ENCODE measurements around the gene PCNX2.

The PCNX2 gene

GRCh38 chr1:233057836-233058235, 237.7 kb downstream of the PCNX2 start:
- Mint-ChIP-seq H3K36me3 (ENCODE audit: low read depth) (peaks cover 18% of the 10 kb centered on the region), H3K4me1 (ENCODE audit: low read depth) (no peaks in the 10 kb centered on the region), H3K4me3 (no peak overlapping the region), H3K9me3 (no peaks in the 10 kb centered on the region), H3K27ac (no peak overlapping the region), H3K27me3 (no peaks in the 10 kb centered on the region)

GRCh38 chr1:233055879-233056641, 239.5 kb downstream of the PCNX2 start:
- peaks cover 32% of the 10 kb centered on the region for H3K36me3 Mint-ChIP-seq (ENCODE audit: low read depth)
- H3K27ac Mint-ChIP-seq, result no peak overlapping the region

GRCh38 chr1:233045588-233045987, 249.9 kb downstream of the PCNX2 start:
- Mint-ChIP-seq H3K4me1 (ENCODE audit: low read depth) (no peaks in the 10 kb centered on the region), H3K27me3 (no peaks in the 10 kb centered on the region), H3K36me3 (ENCODE audit: low read depth) (peaks cover 52% of the 10 kb centered on the region), H3K9me3 (peaks cover 16% of the 10 kb centered on the region), H3K27ac (no peak overlapping the region), H3K4me3 (no peak overlapping the region)

More at GRCh38 chr1:233055879-233056641, 239.5 kb downstream of the PCNX2 start:
- no peaks in the 10 kb centered on the region for H3K27me3 Mint-ChIP-seq
- no peak overlapping the region for H3K4me3 Mint-ChIP-seq
- H3K4me1 Mint-ChIP-seq (ENCODE audit: low read depth), result no peaks in the 10 kb centered on the region
- H3K9me3 Mint-ChIP-seq, result no peaks in the 10 kb centered on the region

GRCh38 chr1:233042834-233043233, 252.7 kb downstream of the PCNX2 start:
- Mint-ChIP-seq H3K9me3 (peaks cover 11% of the 10 kb centered on the region), H3K27me3 (no peaks in the 10 kb centered on the region), H3K4me1 (ENCODE audit: low read depth) (no peaks in the 10 kb centered on the region), H3K4me3 (no peak overlapping the region), H3K36me3 (ENCODE audit: low read depth) (peaks cover 30% of the 10 kb centered on the region), H3K27ac (no peak overlapping the region)

GRCh38 chr1:233040494-233040893, 255.0 kb downstream of the PCNX2 start:
- Mint-ChIP-seq H3K27me3 (no peaks in the 10 kb centered on the region), H3K27ac (no peak overlapping the region), H3K4me3 (no peak overlapping the region), H3K9me3 (peaks cover 6% of the 10 kb centered on the region), H3K4me1 (ENCODE audit: low read depth) (no peaks in the 10 kb centered on the region), H3K36me3 (ENCODE audit: low read depth) (peaks cover 18% of the 10 kb centered on the region)

- H3K9me3 Mint-ChIP-seq, result peaks cover 11% of the 10 kb centered on the region
- H3K4me3 Mint-ChIP-seq, result no peak overlapping the region
- H3K27ac Mint-ChIP-seq, result no peak overlapping the region
- no peaks in the 10 kb centered on the region for H3K27me3 Mint-ChIP-seq
- no peaks in the 10 kb centered on the region for H3K4me1 Mint-ChIP-seq (ENCODE audit: low read depth)
- peaks cover 17% of the 10 kb centered on the region for H3K36me3 Mint-ChIP-seq (ENCODE audit: low read depth)
Measured at GRCh38 chr1:233038581-233038980, 256.9 kb downstream of the PCNX2 start.

- Mint-ChIP-seq H3K27ac (no peak overlapping the region), H3K4me1 (ENCODE audit: low read depth) (peaks cover 4% of the 10 kb centered on the region), H3K27me3 (no peaks in the 10 kb centered on the region), H3K36me3 (ENCODE audit: low read depth) (peaks cover 20% of the 10 kb centered on the region), H3K9me3 (peaks cover 11% of the 10 kb centered on the region), H3K4me3 (no peak overlapping the region)
Measured at GRCh38 chr1:233037843-233038242, 257.7 kb downstream of the PCNX2 start.

- peaks cover 5% of the 10 kb centered on the region for H3K9me3 Mint-ChIP-seq
- H3K4me3 Mint-ChIP-seq, result no peak overlapping the region
- peaks cover 15% of the 10 kb centered on the region for H3K36me3 Mint-ChIP-seq (ENCODE audit: low read depth)
- H3K4me1 Mint-ChIP-seq (ENCODE audit: low read depth), result peaks cover 9% of the 10 kb centered on the region
- H3K27ac Mint-ChIP-seq, result no peak overlapping the region
- H3K27me3 Mint-ChIP-seq, result no peaks in the 10 kb centered on the region
Measured at GRCh38 chr1:233034836-233035235, 260.7 kb downstream of the PCNX2 start.

- H3K27me3 Mint-ChIP-seq, result no peaks in the 10 kb centered on the region
- H3K4me1 Mint-ChIP-seq (ENCODE audit: low read depth), result peaks cover 9% of the 10 kb centered on the region
- H3K27ac Mint-ChIP-seq, result no peak overlapping the region
- H3K36me3 Mint-ChIP-seq (ENCODE audit: low read depth), result peaks cover 15% of the 10 kb centered on the region
- H3K9me3 Mint-ChIP-seq, result peaks cover 5% of the 10 kb centered on the region
- no peak overlapping the region for H3K4me3 Mint-ChIP-seq
Measured at GRCh38 chr1:233033361-233033760, 262.2 kb downstream of the PCNX2 start.

GRCh38 chr1:233032916-233033315, 262.6 kb downstream of the PCNX2 start:
- Mint-ChIP-seq H3K4me3 (no peak overlapping the region), H3K36me3 (ENCODE audit: low read depth) (peaks cover 15% of the 10 kb centered on the region), H3K27me3 (no peaks in the 10 kb centered on the region), H3K9me3 (peaks cover 5% of the 10 kb centered on the region), H3K27ac (no peak overlapping the region), H3K4me1 (ENCODE audit: low read depth) (peaks cover 9% of the 10 kb centered on the region)

GRCh38 chr1:233031521-233031920, 264.0 kb downstream of the PCNX2 start:
- Mint-ChIP-seq H3K27me3 (no peaks in the 10 kb centered on the region), H3K4me1 (ENCODE audit: low read depth) (peaks cover 9% of the 10 kb centered on the region), H3K9me3 (peaks cover 5% of the 10 kb centered on the region), H3K36me3 (ENCODE audit: low read depth) (peaks cover 15% of the 10 kb centered on the region), H3K27ac (no peak overlapping the region), H3K4me3 (no peak overlapping the region)

- Mint-ChIP-seq H3K9me3 (no peaks in the 10 kb centered on the region), H3K27ac (no peak overlapping the region), H3K4me1 (ENCODE audit: low read depth) (no peaks in the 10 kb centered on the region), H3K27me3 (no peaks in the 10 kb centered on the region), H3K36me3 (ENCODE audit: low read depth) (peaks cover 9% of the 10 kb centered on the region), H3K4me3 (no peak overlapping the region)
Measured at GRCh38 chr1:233027046-233027445, 268.5 kb downstream of the PCNX2 start.

- peaks cover 10% of the 10 kb centered on the region for H3K36me3 Mint-ChIP-seq (ENCODE audit: low read depth)
- no peaks in the 10 kb centered on the region for H3K9me3 Mint-ChIP-seq
- H3K27ac Mint-ChIP-seq, result no peak overlapping the region
- H3K27me3 Mint-ChIP-seq, result no peaks in the 10 kb centered on the region
- H3K4me3 Mint-ChIP-seq, result no peak overlapping the region
- no peaks in the 10 kb centered on the region for H3K4me1 Mint-ChIP-seq (ENCODE audit: low read depth)
Measured at GRCh38 chr1:233025567-233025966, 270.0 kb downstream of the PCNX2 start.

- no peak overlapping the region for H3K27ac Mint-ChIP-seq
- no peaks in the 10 kb centered on the region for H3K4me1 Mint-ChIP-seq (ENCODE audit: low read depth)
- H3K4me3 Mint-ChIP-seq, result no peak overlapping the region
- peaks cover 10% of the 10 kb centered on the region for H3K36me3 Mint-ChIP-seq (ENCODE audit: low read depth)
- no peaks in the 10 kb centered on the region for H3K27me3 Mint-ChIP-seq
- no peaks in the 10 kb centered on the region for H3K9me3 Mint-ChIP-seq
Measured at GRCh38 chr1:233025157-233025556, 270.4 kb downstream of the PCNX2 start.

GRCh38 chr1:233024199-233024598, 271.3 kb downstream of the PCNX2 start:
- H3K4me1 Mint-ChIP-seq (ENCODE audit: low read depth), result no peaks in the 10 kb centered on the region
- H3K27ac Mint-ChIP-seq, result no peak overlapping the region
- H3K27me3 Mint-ChIP-seq, result no peaks in the 10 kb centered on the region
- H3K9me3 Mint-ChIP-seq, result no peaks in the 10 kb centered on the region
- H3K36me3 Mint-ChIP-seq (ENCODE audit: low read depth), result peaks cover 13% of the 10 kb centered on the region
- no peak overlapping the region for H3K4me3 Mint-ChIP-seq

- H3K4me1 Mint-ChIP-seq (ENCODE audit: low read depth), result no peaks in the 10 kb centered on the region
- H3K9me3 Mint-ChIP-seq, result no peaks in the 10 kb centered on the region
- H3K4me3 Mint-ChIP-seq, result no peak overlapping the region
- H3K27me3 Mint-ChIP-seq, result no peaks in the 10 kb centered on the region
- peaks cover 22% of the 10 kb centered on the region for H3K36me3 Mint-ChIP-seq (ENCODE audit: low read depth)
- H3K27ac Mint-ChIP-seq, result no peak overlapping the region
Measured at GRCh38 chr1:233022246-233022645, 273.3 kb downstream of the PCNX2 start.

Data from stimulated activated naive CD8-positive, alpha-beta T cell treated with anti-CD3 and anti-CD28 coated beads, Interleukin-15, Interleukin-2, amounts not matched to agents 100 ng/mL and 50 ng/mL, for 24 hours (primary cell).